HG02798 (cell line): ENCODE measurements around the gene RAB8B.

ENCODE experiments used
- ATAC-seq: cut with Tn5 transposase; IDR thresholded peaks from one replicate; pipeline ENCODE4 v1.9.1; 2021; ENCODE audit warnings: mild to moderate bottlenecking; ENCODE audit not compliant: unreplicated experiment, poor library complexity

RAB8B gene

GRCh38 chr15:63260791-63261190, 71.4 kb downstream of the RAB8B start:
- ATAC-seq = no peak

GRCh38 chr15:63261311-63261710, 71.9 kb downstream of the RAB8B start:
- no peak for ATAC-seq

GRCh38 chr15:63263519-63263918, 74.1 kb downstream of the RAB8B start:
- no peak for ATAC-seq

- ATAC-seq = no peak
These were observed 75.4 kb downstream of the RAB8B start for GRCh38 chr15:63264688-63265293.

- ATAC-seq = no peak
These were observed 85.0 kb downstream of the RAB8B start for GRCh38 chr15:63274427-63274826.

GRCh38 chr15:63276342-63277037, 87.1 kb downstream of the RAB8B start:
- peak; percentile 2 for ATAC-seq

- peak; percentile 90 for ATAC-seq
These were observed 87.9 kb downstream of the RAB8B start, which contains the start of gene APH1B for GRCh38 chr15:63277038-63277892. Gene APH1B (plus strand): TSS chr15:63277605. CDS start chr15:63277624, 19 bp downstream.

- no peak for ATAC-seq
These were observed 88.6 kb downstream of the RAB8B start for GRCh38 chr15:63277893-63278456.

GRCh38 chr15:63283126-63283525, 93.7 kb downstream of the RAB8B start:
- no peak for ATAC-seq

GRCh38 chr15:63284335-63284734, 94.9 kb downstream of the RAB8B start:
- ATAC-seq = no peak

GRCh38 chr15:63287109-63287508, 97.7 kb downstream of the RAB8B start:
- ATAC-seq = no peak

GRCh38 chr15:63288342-63288741, 98.9 kb downstream of the RAB8B start:
- ATAC-seq = no peak

GRCh38 chr15:63288778-63289378, 99.5 kb downstream of the RAB8B start:
- ATAC-seq = no peak

GRCh38 chr15:63291507-63291906, 102.1 kb downstream of the RAB8B start:
- no peak for ATAC-seq

- no peak for ATAC-seq
These were observed 102.8 kb downstream of the RAB8B start for GRCh38 chr15:63292241-63292640.

- ATAC-seq = no peak
These were observed 103.4 kb downstream of the RAB8B start for GRCh38 chr15:63292771-63293170.

- no peak for ATAC-seq
These were observed 105.0 kb downstream of the RAB8B start for GRCh38 chr15:63294359-63294758.

- ATAC-seq = no peak
These were observed 105.9 kb downstream of the RAB8B start for GRCh38 chr15:63295341-63295740.

- ATAC-seq = no peak
These were observed 106.8 kb downstream of the RAB8B start for GRCh38 chr15:63296195-63296594.

- ATAC-seq = no peak
These were observed 110.7 kb downstream of the RAB8B start for GRCh38 chr15:63299943-63300575.
